ENCODE results near the gene NFKBIB. TPM values are rescaled to one million over a fixed set of nuclear protein-coding genes. Genes with fewer than 3 reads are reported as not detected.

The NFKBIB gene
- polyA plus RNA-seq, 1 donor from 2014 or later, result 21.4 TPM

DNA sequence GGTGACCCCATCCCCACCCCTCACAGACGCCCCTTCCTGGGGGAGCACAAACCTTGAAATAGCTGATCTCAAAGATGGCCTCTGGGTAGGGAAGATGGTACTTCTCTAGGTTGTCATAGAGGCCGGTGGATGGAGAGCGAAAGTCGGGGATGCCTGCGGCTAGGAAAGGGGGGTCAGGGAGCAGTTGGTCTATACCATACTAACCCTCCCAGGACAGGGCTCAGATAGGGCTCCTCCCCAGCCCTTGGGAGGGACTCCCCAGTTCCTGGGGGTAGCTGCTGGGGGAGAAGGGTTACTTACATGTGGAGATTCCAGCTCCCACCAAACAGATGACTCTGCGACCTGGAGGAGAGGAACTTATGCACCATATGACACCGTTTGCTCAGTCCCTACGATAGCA lies 10.0 kb upstream of the NFKBIB start:
- no peaks in the 10 kb centered on the region for H3F3A ChIP-seq (ENCODE audit: insufficient read depth, low read length, poor library complexity, severe bottlenecking)
- no peak for TF ChIP-seq TAF1 (IDR thresholded peaks at IDR 0.05; ENCODE audit: low read depth)
- TF ChIP-seq POLR2AphosphoS5 (IDR thresholded peaks at IDR 0.05), result no peak
- TF ChIP-seq, protein P1, sequence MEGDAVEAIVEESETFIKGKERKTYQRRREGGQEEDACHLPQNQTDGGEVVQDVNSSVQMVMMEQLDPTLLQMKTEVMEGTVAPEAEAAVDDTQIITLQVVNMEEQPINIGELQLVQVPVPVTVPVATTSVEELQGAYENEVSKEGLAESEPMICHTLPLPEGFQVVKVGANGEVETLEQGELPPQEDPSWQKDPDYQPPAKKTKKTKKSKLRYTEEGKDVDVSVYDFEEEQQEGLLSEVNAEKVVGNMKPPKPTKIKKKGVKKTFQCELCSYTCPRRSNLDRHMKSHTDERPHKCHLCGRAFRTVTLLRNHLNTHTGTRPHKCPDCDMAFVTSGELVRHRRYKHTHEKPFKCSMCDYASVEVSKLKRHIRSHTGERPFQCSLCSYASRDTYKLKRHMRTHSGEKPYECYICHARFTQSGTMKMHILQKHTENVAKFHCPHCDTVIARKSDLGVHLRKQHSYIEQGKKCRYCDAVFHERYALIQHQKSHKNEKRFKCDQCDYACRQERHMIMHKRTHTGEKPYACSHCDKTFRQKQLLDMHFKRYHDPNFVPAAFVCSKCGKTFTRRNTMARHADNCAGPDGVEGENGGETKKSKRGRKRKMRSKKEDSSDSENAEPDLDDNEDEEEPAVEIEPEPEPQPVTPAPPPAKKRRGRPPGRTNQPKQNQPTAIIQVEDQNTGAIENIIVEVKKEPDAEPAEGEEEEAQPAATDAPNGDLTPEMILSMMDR (IDR thresholded peaks at IDR 0.05; ENCODE audit: poor library complexity, severe bottlenecking), result no peak
- no peak for TF ChIP-seq MXI1 (conservative IDR thresholded peaks at IDR 0.05; ENCODE audit: poor library complexity, severe bottlenecking)
- TF ChIP-seq EZH2 (IDR thresholded peaks at IDR 0.05; ENCODE audit: borderline replicate concordance, insufficient read depth, low read length, poor library complexity, severe bottlenecking), result no peak
- TF ChIP-seq SMC3 (conservative IDR thresholded peaks at IDR 0.05; ENCODE audit: poor library complexity), result no peak
- TF ChIP-seq EP300 (conservative IDR thresholded peaks at IDR 0.05; ENCODE audit: poor library complexity, severe bottlenecking), result no peak
- no peaks in the 10 kb centered on the region for H4K20me1 ChIP-seq (ENCODE audit: insufficient read depth)
- no peaks in the 10 kb centered on the region for H3K9me2 ChIP-seq (ENCODE audit: insufficient read depth, low read length)
- H3K4me2 ChIP-seq (ENCODE audit: low read length), result no peak overlapping the region
- no peak overlapping the region for H2AFZ ChIP-seq (ENCODE audit: low read depth, low read length)
- H3K4me3 ChIP-seq (ENCODE audit: low read length), result no peak overlapping the region
- no peaks in the 10 kb centered on the region for H3K27me3 ChIP-seq (ENCODE audit: insufficient read depth, low read depth, low read length)
- no peak overlapping the region for H3K9ac ChIP-seq (ENCODE audit: low read length)
- no peaks in the 10 kb centered on the region for H3K36me3 ChIP-seq (ENCODE audit: insufficient read depth, low read length)
- H3K9me3 ChIP-seq (ENCODE audit: low read length), result no peaks in the 10 kb centered on the region
- no peak overlapping the region for H3K27ac ChIP-seq (ENCODE audit: low read length)
- H3K79me2 ChIP-seq (replicated peaks; ENCODE audit: insufficient read depth, low read length), result no peaks in the 10 kb centered on the region

DNA sequence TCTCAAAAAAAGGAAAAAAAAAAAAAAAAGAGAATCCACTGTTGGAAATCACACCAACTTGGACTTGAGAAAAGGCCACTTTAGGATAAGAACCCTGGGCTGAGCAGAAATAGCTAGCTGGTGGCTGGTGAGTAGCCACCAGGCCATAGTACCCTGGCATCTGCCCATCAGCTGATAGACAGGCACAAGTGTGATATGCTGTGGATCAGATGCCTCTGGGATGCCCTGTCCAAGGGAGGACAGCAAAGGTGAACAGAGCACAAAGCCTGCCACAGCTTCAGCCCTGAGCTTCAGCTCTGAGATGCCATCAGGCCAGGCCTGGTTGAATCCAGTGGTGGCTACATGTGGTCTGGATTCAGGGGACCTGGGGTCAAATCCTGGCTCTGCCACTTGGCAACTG lies 9.1 kb upstream of the NFKBIB start:
- no peak overlapping the region for H3K4me3 ChIP-seq (ENCODE audit: low read length)
- H4K20me1 ChIP-seq (ENCODE audit: insufficient read depth), result no peaks in the 10 kb centered on the region
- no peak overlapping the region for H2AFZ ChIP-seq (ENCODE audit: low read depth, low read length)
- no peaks in the 10 kb centered on the region for H3K27me3 ChIP-seq (ENCODE audit: insufficient read depth, low read depth, low read length)
- no peak overlapping the region for H3K27ac ChIP-seq (ENCODE audit: low read length)
- no peak overlapping the region for H3K4me2 ChIP-seq (ENCODE audit: low read length)
- no peaks in the 10 kb centered on the region for H3K36me3 ChIP-seq (ENCODE audit: insufficient read depth, low read length)
- no peaks in the 10 kb centered on the region for H3K79me2 ChIP-seq (replicated peaks; ENCODE audit: insufficient read depth, low read length)
- TF ChIP-seq, protein P1 (IDR thresholded peaks at IDR 0.05; ENCODE audit: poor library complexity, severe bottlenecking), result no peak
- no peak for TF ChIP-seq POLR2AphosphoS5 (IDR thresholded peaks at IDR 0.05)
- TF ChIP-seq SMC3 (conservative IDR thresholded peaks at IDR 0.05; ENCODE audit: poor library complexity), result no peak
- no peak for TF ChIP-seq EZH2 (IDR thresholded peaks at IDR 0.05; ENCODE audit: borderline replicate concordance, insufficient read depth, low read length, poor library complexity, severe bottlenecking)
- TF ChIP-seq TAF1 (IDR thresholded peaks at IDR 0.05; ENCODE audit: low read depth), result no peak
- TF ChIP-seq RAD21 (conservative IDR thresholded peaks at IDR 0.05), result no peak
- TF ChIP-seq MXI1 (conservative IDR thresholded peaks at IDR 0.05; ENCODE audit: poor library complexity, severe bottlenecking), result no peak
- TF ChIP-seq, protein P2, sequence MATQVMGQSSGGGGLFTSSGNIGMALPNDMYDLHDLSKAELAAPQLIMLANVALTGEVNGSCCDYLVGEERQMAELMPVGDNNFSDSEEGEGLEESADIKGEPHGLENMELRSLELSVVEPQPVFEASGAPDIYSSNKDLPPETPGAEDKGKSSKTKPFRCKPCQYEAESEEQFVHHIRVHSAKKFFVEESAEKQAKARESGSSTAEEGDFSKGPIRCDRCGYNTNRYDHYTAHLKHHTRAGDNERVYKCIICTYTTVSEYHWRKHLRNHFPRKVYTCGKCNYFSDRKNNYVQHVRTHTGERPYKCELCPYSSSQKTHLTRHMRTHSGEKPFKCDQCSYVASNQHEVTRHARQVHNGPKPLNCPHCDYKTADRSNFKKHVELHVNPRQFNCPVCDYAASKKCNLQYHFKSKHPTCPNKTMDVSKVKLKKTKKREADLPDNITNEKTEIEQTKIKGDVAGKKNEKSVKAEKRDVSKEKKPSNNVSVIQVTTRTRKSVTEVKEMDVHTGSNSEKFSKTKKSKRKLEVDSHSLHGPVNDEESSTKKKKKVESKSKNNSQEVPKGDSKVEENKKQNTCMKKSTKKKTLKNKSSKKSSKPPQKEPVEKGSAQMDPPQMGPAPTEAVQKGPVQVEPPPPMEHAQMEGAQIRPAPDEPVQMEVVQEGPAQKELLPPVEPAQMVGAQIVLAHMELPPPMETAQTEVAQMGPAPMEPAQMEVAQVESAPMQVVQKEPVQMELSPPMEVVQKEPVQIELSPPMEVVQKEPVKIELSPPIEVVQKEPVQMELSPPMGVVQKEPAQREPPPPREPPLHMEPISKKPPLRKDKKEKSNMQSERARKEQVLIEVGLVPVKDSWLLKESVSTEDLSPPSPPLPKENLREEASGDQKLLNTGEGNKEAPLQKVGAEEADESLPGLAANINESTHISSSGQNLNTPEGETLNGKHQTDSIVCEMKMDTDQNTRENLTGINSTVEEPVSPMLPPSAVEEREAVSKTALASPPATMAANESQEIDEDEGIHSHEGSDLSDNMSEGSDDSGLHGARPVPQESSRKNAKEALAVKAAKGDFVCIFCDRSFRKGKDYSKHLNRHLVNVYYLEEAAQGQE (IDR thresholded peaks at IDR 0.05; ENCODE audit: borderline replicate concordance), result no peak
- TF ChIP-seq EP300 (conservative IDR thresholded peaks at IDR 0.05; ENCODE audit: poor library complexity, severe bottlenecking), result no peak
- no peaks in the 10 kb centered on the region for H3F3A ChIP-seq (ENCODE audit: insufficient read depth, low read length, poor library complexity, severe bottlenecking)
- no peak overlapping the region for H3K9ac ChIP-seq (ENCODE audit: low read length)
- H3K9me3 ChIP-seq (ENCODE audit: low read length), result no peaks in the 10 kb centered on the region
- H3K9me2 ChIP-seq (ENCODE audit: insufficient read depth, low read length), result no peaks in the 10 kb centered on the region
